SU-DHL-6 (cell line): ENCODE measurements around the gene PHYHD1.

Experiments
- CTCF ChIP-seq: fragments of 200-600 bp; sonication (generic); IDR thresholded peaks from one replicate; pipeline ENCODE4 v1.5.1; 2017; ENCODE audit warnings: antibody characterized with exemption, mild to moderate bottlenecking, low read length, moderate library complexity; ENCODE audit not compliant: insufficient read depth, poor library complexity, severe bottlenecking
- EZH2phosphoT487 ChIP-seq: fragments of 200-600 bp; sonication (generic), shearing (Covaris generic); conservative IDR thresholded peaks from 2 replicates; pipeline ENCODE4 v1.6.1; 2018; ENCODE audit warnings: mild to moderate bottlenecking, antibody characterized with exemption, low read length, moderate library complexity, mixed read lengths

GRCh38 chr9:128936171-128936865 is 15.5 kb downstream of the PHYHD1 start:
- no peak for TF ChIP-seq CTCF
- TF ChIP-seq EZH2phosphoT487: no peak
